H1 (cell line): ENCODE results near the gene QRICH1.

Experiments used
- CHD1 ChIP-seq: IDR thresholded peaks from 2 replicates; pipeline ENCODE4 v1.6.1; 2012; ENCODE audit warnings: low read depth, low read length, improper control_type of control experiment
- CTCF ChIP-seq, 3 experiments: IDR thresholded peaks; 1 replicate in 2 of 3; 2 replicates in 1 of 3; pipeline versions ENCODE4 v1.5.1 to v1.6.1; 2011; ENCODE audit warnings: low read length in 3 of 3, mild to moderate bottlenecking in 3 of 3, inconsistent platforms in 2 of 3, low read depth in 1 of 3, moderate library complexity in 1 of 3; ENCODE audit not compliant: insufficient read depth in 1 of 3; ENCODE audit errors: control extremely low read depth in 1 of 3
- EP300 ChIP-seq, 2 experiments: IDR thresholded peaks; 1 replicate in 1 of 2; 2 replicates in 1 of 2; pipeline ENCODE4 v1.6.1; 2011 to 2012; ENCODE audit warnings: low read depth in 2 of 2, low read length in 2 of 2, mild to moderate bottlenecking in 2 of 2, borderline replicate concordance in 1 of 2, inconsistent platforms in 1 of 2, moderate library complexity in 1 of 2
- EZH2 ChIP-seq: fragments of 200-600 bp; sonication (generic); IDR thresholded peaks from 2 replicates; pipeline ENCODE4 v1.7.1; 2012; ENCODE audit warnings: low read depth, mild to moderate bottlenecking, moderate library complexity, low read length, inconsistent platforms; ENCODE audit not compliant: severe bottlenecking
- HDAC2 ChIP-seq, 2 experiments: fragments of 300-600 bp in 1 of 2; sonication (generic) in 1 of 2; IDR thresholded peaks; 2 replicates each; pipeline ENCODE4 v1.6.1; 2011 to 2012; ENCODE audit warnings: low read depth in 2 of 2, low read length in 2 of 2, mild to moderate bottlenecking in 2 of 2, moderate library complexity in 2 of 2, borderline replicate concordance in 1 of 2, inconsistent platforms in 1 of 2
- NRF1 ChIP-seq: IDR thresholded peaks from 2 replicates; pipeline ENCODE4 v1.6.1; 2011; ENCODE audit warnings: mild to moderate bottlenecking, low read depth, low read length, improper control_type of control experiment
- POLR2A ChIP-seq, 2 experiments: IDR thresholded peaks; 1 replicate in 1 of 2; 2 replicates in 1 of 2; pipeline ENCODE4 v1.6.1; 2011; ENCODE audit warnings: low read depth in 2 of 2, low read length in 2 of 2, mild to moderate bottlenecking in 2 of 2; ENCODE audit errors: control extremely low read depth in 1 of 2
- RAD21 ChIP-seq, 2 experiments: IDR thresholded peaks in 1 of 2; conservative IDR thresholded peaks in 1 of 2; 2 replicates each; pipeline ENCODE4 v1.6.1; 2011; ENCODE audit warnings: low read depth in 2 of 2, low read length in 2 of 2, improper control_type of control experiment in 1 of 2, inconsistent platforms in 1 of 2, mild to moderate bottlenecking in 1 of 2, moderate library complexity in 1 of 2
- RFX5 ChIP-seq: IDR thresholded peaks from 2 replicates; pipeline ENCODE4 v1.6.1; 2011; ENCODE audit warnings: low read depth, low read length, improper control_type of control experiment, borderline replicate concordance
- SP1 ChIP-seq: IDR thresholded peaks from 2 replicates; pipeline ENCODE4 v1.6.1; 2011; ENCODE audit warnings: low read depth, low read length
- TAF1 ChIP-seq: IDR thresholded peaks from 2 replicates; pipeline ENCODE4 v1.6.1; 2011; ENCODE audit warnings: mild to moderate bottlenecking, low read depth, low read length

DNA sequence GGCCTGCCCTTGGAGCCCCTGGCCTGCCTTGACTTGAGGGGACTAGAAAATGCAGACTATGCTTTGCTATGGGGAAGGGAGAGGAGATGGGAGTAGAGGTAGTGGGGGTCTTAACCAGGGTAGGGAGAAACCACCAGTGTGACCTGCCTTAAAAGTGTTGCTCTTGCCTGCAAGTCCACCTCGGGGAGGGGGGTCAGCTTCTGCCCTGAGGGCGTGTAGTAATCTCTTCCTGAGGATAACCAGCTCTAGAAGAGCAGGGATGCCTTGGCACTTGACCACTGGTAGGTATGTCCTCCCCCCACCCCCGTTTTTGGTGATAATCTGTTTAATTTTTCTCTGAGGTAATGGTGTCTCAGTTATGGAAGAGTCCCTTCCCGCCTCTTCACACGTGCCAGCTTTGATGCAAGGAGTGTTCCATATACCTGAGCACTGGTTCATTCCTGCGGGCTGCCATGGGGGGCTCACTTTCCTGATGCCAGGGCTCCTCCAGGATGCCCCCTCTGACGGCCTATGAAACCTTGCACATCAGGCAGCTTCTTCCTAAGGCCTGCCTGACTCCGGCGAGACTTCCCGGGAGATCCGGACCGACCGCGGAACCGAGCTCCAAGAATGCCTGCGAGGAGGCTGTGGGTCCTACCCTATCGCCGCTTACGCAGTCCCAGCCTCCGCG lies 104.6 kb downstream of the QRICH1 start:
- TF ChIP-seq HDAC2 (IDR thresholded peaks at IDR 0.05; ENCODE audit: borderline replicate concordance in 1 of 2, low read depth in 2 of 2, low read length in 2 of 2) (no peak), CTCF (IDR thresholded peaks at IDR 0.05; ENCODE audit: control extremely low read depth in 1 of 3, insufficient read depth in 1 of 3, low read depth in 1 of 3, low read length in 3 of 3) (no peak), RAD21 (IDR thresholded peaks at IDR 0.05 in 1 of 2, conservative IDR thresholded peaks at IDR 0.05 in 1 of 2; ENCODE audit: low read depth in 2 of 2, low read length in 2 of 2) (no peak), TAF1 (no peak), SP1 (no peak), CHD1 (no peak), RFX5 (no peak), NRF1 (no peak), POLR2A (IDR thresholded peaks at IDR 0.05; ENCODE audit: control extremely low read depth in 1 of 2, low read depth in 2 of 2, low read length in 2 of 2) (peak in 1 of 2 experiments; percentile 78; a peak in 1 of 3 replicates), EZH2 (no peak), EP300 (IDR thresholded peaks at IDR 0.05; ENCODE audit: borderline replicate concordance in 1 of 2, low read depth in 2 of 2, low read length in 2 of 2) (no peak)
